GM21723 (cell line): ENCODE results near the gene TRIM23.
"Not testable (repeated sequence)": the region's sequence is repeated elsewhere in the genome, so short reads cannot be mapped to it uniquely, and the experiment has no call there.

Experiments
- ATAC-seq: cut with Tn5 transposase; IDR thresholded peaks from one replicate; pipeline ENCODE4 v1.9.1; 2021; ENCODE audit warnings: mild to moderate bottlenecking, moderate library complexity; ENCODE audit not compliant: unreplicated experiment

TRIM23 gene

GRCh38 chr5:65624025-65624570 lies at the start of gene TRIM23:
Gene TRIM23, minus strand, starts transcription at chr5:65624333. Its CDS starts 59 bp downstream, at chr5:65624274.
- ATAC-seq, result peak; percentile 95

GRCh38 chr5:65672796-65673195 lies 48.7 kb upstream of the TRIM23 start:
- no peak for ATAC-seq

DNA sequence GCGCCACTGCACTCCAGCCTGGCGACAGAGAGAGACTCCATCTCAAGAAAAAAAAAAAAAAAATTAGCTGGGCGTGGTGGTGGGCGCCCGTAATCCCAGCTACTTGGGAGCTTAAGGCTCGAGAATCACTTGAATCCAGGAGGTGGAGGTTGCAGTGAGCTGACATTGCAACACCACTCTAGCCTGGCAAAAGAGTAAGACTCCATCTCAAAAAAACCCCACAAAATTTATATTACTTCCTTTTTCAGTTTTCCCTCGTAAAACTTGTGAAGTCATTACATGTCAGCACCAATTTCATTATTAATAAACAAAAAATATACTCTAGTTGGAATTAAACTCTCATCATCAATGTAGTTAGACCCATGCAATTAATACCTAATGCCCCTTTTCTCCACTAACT lies 44.6 kb upstream of the TRIM23 start:
- ATAC-seq, result no peak

GRCh38 chr5:65663804-65664521 lies 39.8 kb upstream of the TRIM23 start:
- no peak for ATAC-seq

GRCh38 chr5:65654713-65655112 lies 30.6 kb upstream of the TRIM23 start:
- no peak for ATAC-seq

DNA sequence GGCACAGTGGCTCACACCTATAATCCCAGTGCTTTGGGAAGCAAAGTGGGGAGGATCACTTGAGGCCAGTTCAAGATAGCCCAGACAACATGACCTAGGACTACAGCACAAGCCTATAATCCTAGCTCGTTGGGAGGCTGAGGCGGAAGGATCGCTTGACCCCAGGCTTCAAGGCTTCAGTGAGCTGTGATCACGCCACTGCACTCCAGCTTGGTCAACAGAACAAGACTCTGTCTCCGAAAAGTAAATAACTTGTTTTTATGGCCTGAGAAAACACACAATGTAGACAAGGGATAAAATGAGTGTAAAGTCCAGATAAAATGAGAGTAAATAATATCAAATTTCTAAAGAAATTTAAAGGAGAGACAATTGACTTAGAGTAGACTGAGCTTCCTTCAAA lies 27.0 kb upstream of the TRIM23 start:
- ATAC-seq, result no peak

DNA sequence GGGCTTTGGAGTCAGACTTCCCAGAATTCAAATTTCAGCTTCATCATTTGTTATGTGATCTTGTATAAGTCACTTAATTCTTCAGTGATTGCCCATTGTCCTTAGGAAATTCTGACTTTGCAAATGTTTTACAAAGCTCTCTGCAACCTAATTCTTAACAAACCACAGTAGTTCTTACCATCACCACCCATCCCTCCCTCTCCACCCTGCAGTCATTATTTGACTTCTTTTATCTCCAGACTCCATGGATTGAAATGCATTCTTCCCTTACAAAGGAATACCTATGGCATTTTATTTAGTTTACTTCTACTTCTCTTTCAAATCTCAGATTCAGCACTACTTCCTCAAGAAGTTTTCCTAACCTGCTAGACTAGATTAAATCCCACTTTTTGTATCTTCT lies 23.8 kb upstream of the TRIM23 start:
- ATAC-seq, result no peak

- ATAC-seq, result no peak
These were observed 22.8 kb upstream of the TRIM23 start for GRCh38 chr5:65646938-65647337.

- ATAC-seq, result no peak
These were observed 16.1 kb upstream of the TRIM23 start for GRCh38 chr5:65640240-65640639.

DNA sequence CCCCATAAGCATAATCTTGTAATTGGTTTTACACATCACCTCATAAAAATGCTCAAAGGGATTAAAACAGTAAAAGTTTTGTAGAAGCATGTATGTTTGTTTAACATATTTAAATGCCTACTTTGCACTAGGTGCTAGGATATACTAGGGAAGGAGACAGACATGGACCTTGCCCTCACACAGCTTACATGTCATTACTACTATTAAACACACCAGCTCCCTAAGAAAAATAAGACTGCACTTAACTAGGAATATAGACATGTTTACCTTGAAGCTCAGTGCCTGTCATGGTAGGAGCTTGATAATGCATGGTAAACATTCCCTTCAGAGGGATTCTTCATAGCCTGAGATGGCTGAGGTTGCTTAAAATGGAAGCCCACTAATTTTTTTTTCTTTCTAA lies 6.8 kb upstream of the TRIM23 start:
- no peak for ATAC-seq

DNA sequence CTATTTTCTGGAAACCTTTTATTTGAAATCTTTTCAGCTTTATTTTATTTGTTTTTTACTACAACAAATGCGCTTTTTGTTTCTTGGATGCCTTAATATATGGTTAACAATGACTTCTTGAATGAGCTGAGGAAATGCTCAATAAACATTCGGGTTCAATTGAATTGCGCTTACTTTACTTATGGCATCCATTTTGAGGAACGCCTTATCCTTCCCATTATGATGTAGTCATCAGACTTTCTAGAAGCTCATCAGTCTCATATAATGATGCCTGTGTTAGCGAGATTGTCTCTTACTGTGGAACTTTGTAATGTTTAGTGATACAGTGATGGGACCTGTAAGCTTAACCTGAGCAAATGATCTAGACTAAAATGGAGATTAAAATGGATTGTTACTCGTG lies 1.6 kb upstream of the TRIM23 start:
- ATAC-seq, result no peak

- peak; percentile 78 for ATAC-seq
These were observed 730 bp upstream of the TRIM23 start, which contains the start of the genes SHLD3 and TRAPPC13 for GRCh38 chr5:65624571-65625555. Gene SHLD3, plus strand, starts transcription at chr5:65625027. Its CDS starts 4,561 bp downstream, at chr5:65629588. Gene TRAPPC13, plus strand, starts transcription at chr5:65625027. Its CDS starts 34 bp downstream, at chr5:65625061.

DNA sequence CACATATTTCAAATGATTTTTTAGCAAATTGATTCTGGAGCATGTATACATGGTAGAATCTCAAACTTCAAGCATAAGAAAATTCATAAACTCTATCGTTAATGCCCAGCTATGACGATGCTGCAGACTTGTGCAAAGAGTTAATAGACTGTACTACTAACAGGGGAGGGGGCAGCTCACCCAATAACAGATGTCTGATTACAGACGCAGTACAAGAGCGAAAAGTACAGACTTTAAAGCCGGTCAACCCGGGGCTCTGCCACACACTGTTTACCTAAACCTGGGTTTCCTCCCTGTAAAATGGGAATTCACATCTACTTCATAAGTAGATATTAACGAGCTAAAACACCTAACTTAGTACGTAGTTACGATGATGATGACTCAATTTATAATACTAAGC lies 651 bp downstream of the TRIM23 start:
- no peak for ATAC-seq

DNA sequence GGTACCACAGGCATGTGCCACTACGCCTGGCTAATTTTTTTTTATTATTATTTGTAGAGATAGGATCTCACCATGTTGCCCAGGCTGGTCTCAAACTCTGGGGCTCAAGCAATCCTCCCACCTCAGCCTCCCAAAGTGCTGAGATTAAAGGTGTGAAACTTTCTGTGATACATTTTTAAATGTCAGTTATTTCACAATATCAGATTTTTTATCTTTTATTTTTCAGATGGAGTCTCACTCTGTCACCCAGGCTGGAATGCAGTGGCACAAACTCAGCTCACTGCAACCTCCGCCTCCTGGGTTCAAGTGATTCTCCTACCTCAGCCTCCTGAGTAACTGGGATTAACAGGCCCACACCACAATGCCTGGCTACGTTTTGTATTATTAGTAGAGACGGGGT lies 2.2 kb downstream of the TRIM23 start:
- ATAC-seq, result not testable (repeated sequence)

- ATAC-seq, result no peak
These were observed 4.1 kb downstream of the TRIM23 start for GRCh38 chr5:65620021-65620420.

GRCh38 chr5:65612298-65612907 lies 11.7 kb downstream of the TRIM23 start:
- ATAC-seq, result no peak

DNA sequence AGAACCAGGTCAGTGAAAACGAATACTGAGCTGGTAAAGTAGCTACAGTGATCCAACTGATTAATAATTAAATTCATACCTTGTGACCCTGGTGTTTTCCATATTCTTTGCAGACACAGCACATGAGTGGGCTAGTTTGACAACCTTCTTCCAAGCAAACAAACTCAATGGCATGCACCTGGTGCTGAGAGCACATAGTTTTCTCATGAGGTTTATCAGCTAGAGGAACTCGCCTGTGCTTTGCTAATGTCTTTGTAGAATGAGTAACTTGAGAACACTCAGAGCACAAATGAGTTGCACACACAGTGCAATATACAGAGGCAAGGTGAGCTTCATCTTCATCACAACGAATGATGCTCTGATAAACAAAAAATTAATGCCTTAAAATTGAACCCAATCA lies 12.6 kb downstream of the TRIM23 start:
- ATAC-seq, result no peak

DNA sequence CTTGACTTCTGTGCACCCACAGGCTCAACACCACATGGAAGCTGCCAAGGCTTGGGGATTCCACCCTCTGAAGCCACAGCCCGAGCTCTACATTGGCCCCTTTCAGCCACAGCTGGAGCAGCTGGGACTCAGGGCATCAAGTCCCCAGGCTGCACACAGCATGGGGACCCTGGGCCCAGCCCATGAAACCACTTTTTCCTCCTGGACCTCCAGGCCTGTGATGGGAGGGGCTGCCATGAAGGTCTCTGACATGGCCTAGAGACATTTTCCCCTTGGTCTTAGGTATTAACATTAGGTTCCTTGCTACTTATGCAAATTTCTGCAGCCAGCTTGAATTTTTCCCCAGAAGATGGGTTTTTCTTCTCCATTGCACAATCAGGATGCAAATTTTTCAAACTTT lies 22.4 kb downstream of the TRIM23 start:
- ATAC-seq, result not testable (repeated sequence)

DNA sequence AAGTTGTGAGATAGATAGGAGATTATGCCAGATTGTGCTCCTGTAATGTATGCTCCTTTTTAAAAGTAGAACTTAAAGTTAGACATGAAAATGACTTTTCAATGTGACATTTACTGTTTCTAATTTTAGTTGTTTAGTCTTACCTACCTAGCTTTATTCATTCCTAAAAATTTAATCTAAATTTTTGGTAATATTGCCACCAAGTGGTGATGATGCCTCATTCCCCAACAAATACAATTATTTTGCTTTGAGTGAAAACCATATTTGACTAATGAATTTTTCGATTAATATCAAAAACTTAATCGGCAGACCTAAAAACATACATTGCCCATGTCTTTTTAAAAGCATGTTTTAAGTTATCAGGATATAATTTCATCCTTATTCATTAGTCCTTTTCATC lies 35.4 kb downstream of the TRIM23 start:
- ATAC-seq, result no peak

DNA sequence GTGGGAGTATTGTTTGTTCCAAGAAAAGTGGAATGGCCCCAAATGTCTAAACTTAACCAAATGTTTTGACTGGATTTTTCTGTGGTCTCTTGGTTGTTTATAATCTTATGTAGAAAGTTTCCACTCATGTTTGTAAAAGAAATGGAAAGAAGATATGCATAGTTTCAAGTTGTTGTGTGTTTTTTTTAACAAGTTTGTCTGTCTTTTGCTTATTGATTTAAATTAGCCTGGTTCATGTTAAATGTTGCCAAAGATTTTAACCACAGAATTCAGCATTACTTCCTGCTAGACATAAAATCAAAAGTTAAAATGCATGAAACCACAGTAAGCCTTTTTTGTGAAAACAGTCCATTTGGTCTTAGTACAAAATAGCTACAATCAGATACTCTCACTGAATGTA lies 47.0 kb downstream of the TRIM23 start:
- no peak for ATAC-seq

DNA sequence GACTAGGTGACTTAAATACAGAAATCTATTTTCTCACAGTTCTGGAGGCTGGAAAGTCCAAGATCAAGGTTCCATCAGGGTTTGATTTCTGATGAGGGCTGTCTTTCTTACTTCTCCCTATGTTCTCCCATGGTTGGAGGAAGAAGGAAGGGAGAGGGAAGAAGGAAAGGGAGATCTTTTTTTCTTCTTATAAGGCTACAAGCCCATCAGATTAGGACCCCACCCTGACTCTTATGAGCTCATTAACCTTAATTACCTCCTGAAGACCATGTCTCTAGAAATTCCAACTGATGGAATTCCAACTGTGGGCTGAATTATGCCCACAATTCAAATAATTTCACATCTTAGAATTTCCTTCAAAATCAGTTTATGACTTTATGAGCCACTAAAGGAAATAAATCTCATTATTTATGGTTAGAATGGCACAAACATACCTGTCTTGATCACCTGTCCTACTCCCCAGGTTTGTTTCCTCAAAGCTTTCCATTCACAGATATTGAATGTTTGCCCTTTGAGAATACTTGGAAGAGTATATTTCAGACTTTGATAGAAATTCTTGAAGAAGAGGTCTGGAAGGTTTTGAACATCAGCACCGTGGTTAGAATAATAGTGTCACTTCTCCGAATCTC lies 53.4 kb downstream of the TRIM23 start:
- no peak for ATAC-seq
